Esophagus (tissue), 2 donors: ENCODE results near the gene TMEM132D. TPM values are rescaled to one million over a fixed set of nuclear protein-coding genes. Genes with fewer than 3 reads are reported as not detected.

Experiments used
- H3K27ac ChIP-seq, 2 donors: one replicate each; pipeline ENCODE4 v1.5.1; 2013; ENCODE audit warnings: low read depth in 2 of 2, mild to moderate bottlenecking in 2 of 2, inconsistent platforms in 1 of 2, low read length in 1 of 2, moderate library complexity in 1 of 2
- H3K27me3 ChIP-seq, 2 donors: one replicate each; pipeline ENCODE4 v1.6.1; 2013; ENCODE audit warnings: low read length in 2 of 2, control low read depth in 1 of 2, mild to moderate bottlenecking in 1 of 2; ENCODE audit not compliant: insufficient read depth in 2 of 2, control insufficient read depth in 1 of 2
- H3K36me3 ChIP-seq, 2 donors: one replicate each; pipeline ENCODE4 v1.6.1; 2013; ENCODE audit warnings: low read length in 1 of 2; ENCODE audit not compliant: control insufficient read depth in 2 of 2, insufficient read depth in 2 of 2
- H3K4me1 ChIP-seq, 2 donors: one replicate each; pipeline ENCODE4 v1.6.1; 2013; ENCODE audit warnings: low read length in 1 of 2; ENCODE audit not compliant: control insufficient read depth in 2 of 2, insufficient read depth in 2 of 2
- H3K4me3 ChIP-seq, 2 donors: one replicate each; pipeline ENCODE4 v1.5.1; 2013; ENCODE audit warnings: low read length in 2 of 2, mild to moderate bottlenecking in 2 of 2, low read depth in 1 of 2, moderate library complexity in 1 of 2
- H3K9me3 ChIP-seq, 2 donors: one replicate each; pipeline ENCODE4 v1.6.1; 2013; ENCODE audit warnings: mild to moderate bottlenecking in 2 of 2, low read depth in 1 of 2, low read length in 1 of 2, moderate library complexity in 1 of 2; ENCODE audit not compliant: control insufficient read depth in 2 of 2, insufficient read depth in 1 of 2
- WGBS, 2 donors: extraction: QIAGEN DNeasy Blood & Tissue Kit; methylation state at CpG; one replicate each; pipeline ENCODE4 v1.1.7; 2013; 5-methylcytosine and 5-hydroxymethylcytosine counted together
- polyA plus RNA-seq, 2 donors: library from polyadenylated mRNA; stranded (reverse); fragments of 200-250 nt; gene quantifications; one replicate each; pipeline ENCODE4 v1.2.3, GENCODE V29; 2013
- donor health status: healthy with polysubstance abuse.
- donor health status: Bipolar disorder and iron deficiency.

Gene TMEM132D
- polyA plus RNA-seq, 2 donors, result not detected

GRCh38 chr12:129791396-129791795, 112.4 kb downstream of the TMEM132D start:
- no peak overlapping the region for H3K27ac ChIP-seq
- H3K9me3 ChIP-seq, result peaks cover 2 to 6% of the 10 kb centered on the region in 2 donors
- no peaks in the 10 kb centered on the region for H3K36me3 ChIP-seq
- H3K27me3 ChIP-seq, result no peaks in the 10 kb centered on the region
- H3K4me3 ChIP-seq, result no peak overlapping the region
- no peaks in the 10 kb centered on the region for H3K4me1 ChIP-seq
- 82 to 85% methylated on average over 5 of the region's 5 CpGs for WGBS, 2 donors

- Histone ChIP-seq H3K4me3 (no peak overlapping the region), H3K4me1 (no peaks in the 10 kb centered on the region), H3K36me3 (no peaks in the 10 kb centered on the region), H3K9me3 (peaks cover 2 to 6% of the 10 kb centered on the region in 2 donors), H3K27me3 (no peaks in the 10 kb centered on the region), H3K27ac (no peak overlapping the region)
Observed at GRCh38 chr12:129790930-129791329, 112.9 kb downstream of the TMEM132D start.

GRCh38 chr12:129790331-129790730, 113.5 kb downstream of the TMEM132D start:
- Histone ChIP-seq H3K4me3 (no peak overlapping the region), H3K36me3 (no peaks in the 10 kb centered on the region), H3K9me3 (peaks cover 2 to 6% of the 10 kb centered on the region in 2 donors), H3K27me3 (no peaks in the 10 kb centered on the region), H3K27ac (no peak overlapping the region), H3K4me1 (no peaks in the 10 kb centered on the region)
- 34 to 39% methylated on average over 6 of the region's 6 CpGs for WGBS, 2 donors

GRCh38 chr12:129789921-129790320, 113.9 kb downstream of the TMEM132D start:
- Histone ChIP-seq H3K36me3 (no peaks in the 10 kb centered on the region), H3K4me1 (no peaks in the 10 kb centered on the region), H3K27me3 (no peaks in the 10 kb centered on the region), H3K9me3 (peaks cover 2 to 6% of the 10 kb centered on the region in 2 donors), H3K4me3 (no peak overlapping the region), H3K27ac (no peak overlapping the region)
- 86% methylated on average over 14 of the region's 14 CpGs for WGBS, 2 donors

GRCh38 chr12:129788506-129789084, 115.2 kb downstream of the TMEM132D start:
- Histone ChIP-seq H3K36me3 (no peaks in the 10 kb centered on the region), H3K27ac (no peak overlapping the region), H3K4me3 (no peak overlapping the region), H3K27me3 (no peaks in the 10 kb centered on the region), H3K9me3 (peaks cover 2 to 6% of the 10 kb centered on the region in 2 donors), H3K4me1 (no peaks in the 10 kb centered on the region)
- 68 to 77% methylated on average over 9 of the region's 9 CpGs for WGBS, 2 donors

- WGBS, 2 donors, result 72 to 74% methylated on average over 12 of the region's 12 CpGs
- no peak overlapping the region for H3K4me3 ChIP-seq
- peaks cover 0 to 3% of the 10 kb centered on the region in 2 donors for H3K4me1 ChIP-seq
- no peaks in the 10 kb centered on the region for H3K36me3 ChIP-seq
- H3K9me3 ChIP-seq, result peaks cover 2 to 8% of the 10 kb centered on the region in 2 donors
- no peak overlapping the region for H3K27ac ChIP-seq
- no peaks in the 10 kb centered on the region for H3K27me3 ChIP-seq
Observed at GRCh38 chr12:129779989-129780388, 123.8 kb downstream of the TMEM132D start.

- Histone ChIP-seq H3K27me3 (no peaks in the 10 kb centered on the region), H3K36me3 (no peaks in the 10 kb centered on the region), H3K4me3 (no peak overlapping the region), H3K9me3 (peaks cover 2 to 8% of the 10 kb centered on the region in 2 donors), H3K27ac (no peak overlapping the region), H3K4me1 (peaks cover 0 to 3% of the 10 kb centered on the region in 2 donors)
- 80 to 85% methylated on average over 5 of the region's 5 CpGs for WGBS, 2 donors
Observed at GRCh38 chr12:129779033-129779432, 124.8 kb downstream of the TMEM132D start.

- Histone ChIP-seq H3K27ac (no peak overlapping the region), H3K4me1 (peaks cover 0 to 3% of the 10 kb centered on the region in 2 donors), H3K36me3 (no peaks in the 10 kb centered on the region), H3K27me3 (no peaks in the 10 kb centered on the region), H3K9me3 (peaks cover 2 to 8% of the 10 kb centered on the region in 2 donors), H3K4me3 (no peak overlapping the region)
- 63 to 71% methylated on average over 10 of the region's 10 CpGs for WGBS, 2 donors
Observed at GRCh38 chr12:129776977-129777667, 126.7 kb downstream of the TMEM132D start.

- Histone ChIP-seq H3K4me1 (peaks cover 0 to 3% of the 10 kb centered on the region in 2 donors), H3K27me3 (no peaks in the 10 kb centered on the region), H3K27ac (no peak overlapping the region), H3K36me3 (no peaks in the 10 kb centered on the region), H3K9me3 (peaks cover 2 to 6% of the 10 kb centered on the region in 2 donors), H3K4me3 (no peak overlapping the region)
- 64 to 69% methylated on average over 17 of the region's 17 CpGs for WGBS, 2 donors
Observed at GRCh38 chr12:129772501-129773493, 131.0 kb downstream of the TMEM132D start.
